Nephron progenitor cell (in vitro differentiated cells): ENCODE data around the gene DUS2.
A peak's percentile ranks its signal among the peaks of the same experiment; 100 is the strongest.

ENCODE experiments used
- DNase-seq: peaks from one replicate; pipeline ENCODE4 v3.0.0; 2021
- H3K27ac Mint-ChIP-seq: 2 replicates; pipeline ENCODE4 v1.8.0; 2021; ENCODE audit warnings: mild to moderate bottlenecking, moderate library complexity, mixed read lengths
- H3K27me3 Mint-ChIP-seq: 2 replicates; pipeline ENCODE4 v1.8.0; 2021; ENCODE audit warnings: mild to moderate bottlenecking, low read depth, mixed read lengths; ENCODE audit not compliant: poor library complexity
- H3K36me3 Mint-ChIP-seq: 2 replicates; pipeline ENCODE4 v1.8.0; 2021; ENCODE audit warnings: low read depth, mixed read lengths
- H3K4me1 Mint-ChIP-seq: 2 replicates; pipeline ENCODE4 v1.8.0; 2021; ENCODE audit warnings: mixed read lengths
- H3K4me3 Mint-ChIP-seq: 2 replicates; pipeline ENCODE4 v1.8.0; 2021; ENCODE audit warnings: mild to moderate bottlenecking, moderate library complexity, mixed read lengths
- H3K9me3 Mint-ChIP-seq: 2 replicates; pipeline ENCODE4 v1.8.0; 2021; ENCODE audit warnings: mild to moderate bottlenecking, moderate library complexity, mixed read lengths
- CTCF ChIP-seq: fragments of 200-600 bp; sonication (generic); IDR thresholded peaks from 2 replicates; pipeline ENCODE4 v1.5.0; 2021; ENCODE audit warnings: antibody characterized with exemption

The DUS2 gene

GRCh38 chr16:68083861-68084503, 60.9 kb downstream of the DUS2 start:
- Mint-ChIP-seq H3K27ac (peak overlapping the region; percentile 60), H3K36me3 (no peaks in the 10 kb centered on the region), H3K9me3 (no peaks in the 10 kb centered on the region), H3K4me3 (peak overlapping the region; percentile 85), H3K27me3 (no peaks in the 10 kb centered on the region), H3K4me1 (peaks cover 67% of the 10 kb centered on the region)
- TF ChIP-seq CTCF: no peak
- DNase-seq: peak; percentile 39

GRCh38 chr16:68084504-68085258, 61.6 kb downstream of the DUS2 start:
- Mint-ChIP-seq H3K36me3 (no peaks in the 10 kb centered on the region), H3K4me3 (peak overlapping the region; percentile 85), H3K27ac (peak overlapping the region; percentile 60), H3K27me3 (no peaks in the 10 kb centered on the region), H3K9me3 (no peaks in the 10 kb centered on the region), H3K4me1 (peaks cover 67% of the 10 kb centered on the region)
- peak; percentile 84 for DNase-seq
- TF ChIP-seq CTCF: no peak

- Mint-ChIP-seq H3K4me3 (peak within 1 kb of the TSS; percentile 85), H3K27ac (peak within 1 kb of the TSS; percentile 99), H3K4me1 (peaks cover 67% of the 10 kb centered on the region), H3K9me3 (no peaks in the 10 kb centered on the region), H3K27me3 (no peaks in the 10 kb centered on the region), H3K36me3 (no peaks in the 10 kb centered on the region)
- DNase-seq: peak; percentile 99
- TF ChIP-seq CTCF: no peak
Observed at GRCh38 chr16:68085259-68086071, 62.4 kb downstream of the DUS2 start, which contains the start of gene NFATC3. NFATC3 (plus strand) TSS chr16:68085370; CDS start chr16:68085682, 312 bp downstream.

- Mint-ChIP-seq H3K4me3 (peak overlapping the region; percentile 85), H3K9me3 (no peaks in the 10 kb centered on the region), H3K36me3 (no peaks in the 10 kb centered on the region), H3K4me1 (peaks cover 71% of the 10 kb centered on the region), H3K27ac (peak overlapping the region; percentile 99), H3K27me3 (no peaks in the 10 kb centered on the region)
- no peak for TF ChIP-seq CTCF
- no peak for DNase-seq
Observed at GRCh38 chr16:68086336-68086841, 63.3 kb downstream of the DUS2 start.

GRCh38 chr16:68086860-68087268, 63.8 kb downstream of the DUS2 start:
- Mint-ChIP-seq H3K4me3 (peak overlapping the region; percentile 85), H3K27ac (peak overlapping the region; percentile 0), H3K9me3 (no peaks in the 10 kb centered on the region), H3K27me3 (no peaks in the 10 kb centered on the region), H3K4me1 (peaks cover 71% of the 10 kb centered on the region), H3K36me3 (no peaks in the 10 kb centered on the region)
- no peak for DNase-seq
- no peak for TF ChIP-seq CTCF
